ENCODE data around the gene TMEM87A.

TMEM87A gene

DNA sequence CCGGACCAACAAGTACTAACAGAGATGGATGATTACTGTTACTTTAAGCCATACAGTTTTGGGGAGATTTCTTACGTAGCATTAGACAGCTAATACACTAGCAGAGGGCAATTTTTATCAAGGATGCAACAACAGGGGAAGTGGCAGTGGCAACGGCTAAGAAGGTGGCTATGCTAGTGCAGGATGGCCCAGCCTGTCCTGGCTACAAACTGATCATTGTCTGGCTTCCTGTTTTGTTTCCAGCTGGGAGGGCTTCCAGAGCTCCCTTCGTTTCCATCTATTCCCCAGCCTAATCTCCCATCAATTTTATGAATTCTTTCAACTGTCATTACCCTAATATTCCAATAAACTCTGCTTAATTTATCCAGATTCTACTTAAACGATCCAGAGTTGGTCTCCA, 100.8 kb downstream of the TMEM87A start:
- Histone ChIP-seq H3K9me3 (ENCODE audit: control insufficient read depth in 1 of 2, low read length in 2 of 2) (no peaks in the 10 kb centered on the region), H3K27me3 (ENCODE audit: control insufficient read depth in 1 of 2, insufficient read depth in 2 of 2, low read length in 2 of 2) (no peaks in the 10 kb centered on the region), H3K27ac (ENCODE audit: low read depth, low read length) (no peak overlapping the region), H3K9ac (ENCODE audit: low read depth in 1 of 2, low read length in 2 of 2) (no peak overlapping the region), H3K36me3 (ENCODE audit: control insufficient read depth in 1 of 2, insufficient read depth in 2 of 2, low read length in 2 of 2) (peaks cover 37 to 66% of the 10 kb centered on the region in 2 donors), H3K4me3 (ENCODE audit: low read depth in 1 of 2, low read length in 2 of 2) (no peak overlapping the region), H3K4me1 (ENCODE audit: control insufficient read depth in 1 of 2, insufficient read depth in 2 of 2, low read length in 2 of 2) (peaks cover 3 to 6% of the 10 kb centered on the region in 2 donors)

DNA sequence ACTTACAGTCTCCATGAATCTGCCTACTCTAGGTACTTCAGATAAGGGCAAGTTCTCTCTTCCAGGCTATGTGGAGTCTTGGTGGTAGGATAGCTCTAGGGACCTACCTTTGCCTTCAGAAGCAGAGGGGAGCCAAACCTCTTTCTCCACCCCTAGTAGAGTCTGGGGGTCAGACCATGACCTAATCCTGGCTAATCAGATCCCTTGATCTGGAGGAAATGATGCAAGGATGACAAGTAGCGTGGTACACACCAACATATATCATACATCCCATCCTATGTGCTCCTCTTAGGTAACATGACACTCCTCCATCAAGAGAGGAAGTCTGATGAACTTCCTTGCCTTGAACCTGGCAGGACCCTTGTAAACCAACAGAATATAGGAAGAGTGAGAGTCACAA, 101.4 kb downstream of the TMEM87A start:
- H3K36me3 ChIP-seq (ENCODE audit: control insufficient read depth in 1 of 2, insufficient read depth in 2 of 2, low read length in 2 of 2), result peaks cover 40 to 72% of the 10 kb centered on the region in 2 donors
- H3K9me3 ChIP-seq (ENCODE audit: control insufficient read depth in 1 of 2, low read length in 2 of 2), result no peaks in the 10 kb centered on the region
- no peak overlapping the region for H3K4me3 ChIP-seq (ENCODE audit: low read depth in 1 of 2, low read length in 2 of 2)
- peaks cover 3 to 6% of the 10 kb centered on the region in 2 donors for H3K4me1 ChIP-seq (ENCODE audit: control insufficient read depth in 1 of 2, insufficient read depth in 2 of 2, low read length in 2 of 2)
- H3K9ac ChIP-seq (ENCODE audit: low read depth in 1 of 2, low read length in 2 of 2), result no peak overlapping the region
- H3K27me3 ChIP-seq (ENCODE audit: control insufficient read depth in 1 of 2, insufficient read depth in 2 of 2, low read length in 2 of 2), result no peaks in the 10 kb centered on the region
- H3K27ac ChIP-seq (ENCODE audit: low read depth, low read length), result no peak overlapping the region

DNA sequence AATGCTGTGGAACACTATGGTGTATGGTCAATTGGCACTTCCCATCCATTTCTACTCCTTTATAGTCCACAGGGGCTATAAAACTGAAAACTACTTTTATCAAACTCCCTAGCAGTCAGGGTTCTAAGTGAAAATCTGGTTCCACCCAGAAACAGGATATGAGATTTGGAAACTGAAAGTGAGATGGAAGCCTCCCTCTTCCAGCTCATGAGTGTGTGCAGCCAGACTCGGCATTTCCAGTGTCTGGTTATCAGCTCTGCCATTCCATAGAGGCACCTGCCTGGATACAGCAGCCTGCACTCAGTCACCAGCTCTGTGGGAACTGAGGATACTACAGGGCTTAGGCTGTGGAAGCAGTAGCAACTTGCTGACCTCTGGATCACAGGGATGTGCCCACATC, 102.1 kb downstream of the TMEM87A start:
- no peak overlapping the region for H3K9ac ChIP-seq (ENCODE audit: low read depth in 1 of 2, low read length in 2 of 2)
- peaks cover 3 to 6% of the 10 kb centered on the region in 2 donors for H3K4me1 ChIP-seq (ENCODE audit: control insufficient read depth in 1 of 2, insufficient read depth in 2 of 2, low read length in 2 of 2)
- peaks cover 46 to 75% of the 10 kb centered on the region in 2 donors for H3K36me3 ChIP-seq (ENCODE audit: control insufficient read depth in 1 of 2, insufficient read depth in 2 of 2, low read length in 2 of 2)
- H3K27me3 ChIP-seq (ENCODE audit: control insufficient read depth in 1 of 2, insufficient read depth in 2 of 2, low read length in 2 of 2), result no peaks in the 10 kb centered on the region
- H3K9me3 ChIP-seq (ENCODE audit: control insufficient read depth in 1 of 2, low read length in 2 of 2), result no peaks in the 10 kb centered on the region
- H3K27ac ChIP-seq (ENCODE audit: low read depth, low read length), result no peak overlapping the region
- H3K4me3 ChIP-seq (ENCODE audit: low read depth in 1 of 2, low read length in 2 of 2), result no peak overlapping the region

DNA sequence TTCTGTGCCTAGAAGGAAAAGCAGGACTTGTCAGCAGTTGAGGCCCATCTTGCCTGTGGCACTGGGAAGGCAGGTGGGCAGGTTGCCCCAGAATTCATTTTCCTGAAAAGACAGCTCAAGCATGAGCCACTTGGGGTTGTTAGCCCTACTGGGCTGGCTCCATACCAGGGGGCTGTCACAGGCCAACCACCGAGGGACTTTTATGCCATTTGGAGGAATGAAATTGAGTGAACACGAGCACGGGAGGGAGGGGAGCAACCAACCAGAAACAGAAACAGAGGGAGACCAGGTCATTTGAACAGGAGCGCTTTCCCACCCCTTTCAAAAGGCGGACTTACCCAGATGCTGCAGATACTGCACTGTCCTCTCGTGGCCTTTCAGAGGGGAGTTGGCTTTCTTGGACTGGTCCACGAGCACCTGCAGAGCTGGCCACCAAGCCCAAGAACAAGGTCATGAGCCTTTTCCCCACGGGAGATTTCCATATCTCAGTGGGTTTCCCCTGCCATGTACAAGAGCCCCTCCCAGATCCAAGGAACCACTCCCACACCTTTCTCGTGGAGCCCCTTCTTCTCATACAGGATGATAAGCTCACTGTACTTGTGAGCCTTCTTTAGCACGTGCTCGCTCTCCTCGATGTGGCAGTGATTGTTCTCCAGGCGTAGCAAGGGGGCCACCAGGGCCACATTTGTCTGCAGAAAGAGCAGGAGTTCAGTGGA, 106.8 kb downstream of the TMEM87A start:
- H3K27me3 ChIP-seq (ENCODE audit: control insufficient read depth in 1 of 2, insufficient read depth in 2 of 2, low read length in 2 of 2), result no peaks in the 10 kb centered on the region
- no peak overlapping the region for H3K27ac ChIP-seq (ENCODE audit: low read depth, low read length)

DNA sequence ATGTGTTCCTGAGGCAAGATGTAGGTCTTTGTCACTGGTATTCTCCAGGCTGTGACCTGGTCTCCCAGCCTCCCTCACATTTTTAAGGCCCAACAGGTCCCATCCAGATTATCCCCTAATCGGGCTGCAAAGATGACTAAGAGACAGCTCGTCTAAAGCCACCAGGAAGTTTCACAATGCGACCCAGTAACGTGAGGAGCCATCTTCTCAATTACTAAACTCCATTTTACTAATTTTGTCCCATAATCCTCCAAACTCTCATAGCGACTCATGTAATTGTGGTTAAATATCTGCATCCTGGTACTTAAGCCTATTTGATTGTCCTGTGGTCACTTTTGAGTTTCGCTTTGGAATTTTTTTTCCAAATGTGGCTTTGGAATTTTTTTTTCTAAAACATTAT, 108.1 kb downstream of the TMEM87A start:
- H3K27ac ChIP-seq (ENCODE audit: low read depth, low read length), result no peak overlapping the region
- H3K4me3 ChIP-seq (ENCODE audit: low read depth in 1 of 2, low read length in 2 of 2), result no peak overlapping the region
- no peaks in the 10 kb centered on the region for H3K27me3 ChIP-seq (ENCODE audit: control insufficient read depth in 1 of 2, insufficient read depth in 2 of 2, low read length in 2 of 2)
- H3K4me1 ChIP-seq (ENCODE audit: control insufficient read depth in 1 of 2, insufficient read depth in 2 of 2, low read length in 2 of 2), result no peaks in the 10 kb centered on the region
- peaks cover 83 to 88% of the 10 kb centered on the region in 2 donors for H3K36me3 ChIP-seq (ENCODE audit: control insufficient read depth in 1 of 2, insufficient read depth in 2 of 2, low read length in 2 of 2)
- H3K9me3 ChIP-seq (ENCODE audit: control insufficient read depth in 1 of 2, low read length in 2 of 2), result no peaks in the 10 kb centered on the region
- H3K9ac ChIP-seq (ENCODE audit: low read depth in 1 of 2, low read length in 2 of 2), result no peak overlapping the region

More for the DNA sequence above, 106.8 kb downstream of the TMEM87A start:
- peaks cover 0 to 3% of the 10 kb centered on the region in 2 donors for H3K4me1 ChIP-seq (ENCODE audit: control insufficient read depth in 1 of 2, insufficient read depth in 2 of 2, low read length in 2 of 2)
- peaks cover 70 to 84% of the 10 kb centered on the region in 2 donors for H3K36me3 ChIP-seq (ENCODE audit: control insufficient read depth in 1 of 2, insufficient read depth in 2 of 2, low read length in 2 of 2)
- no peaks in the 10 kb centered on the region for H3K9me3 ChIP-seq (ENCODE audit: control insufficient read depth in 1 of 2, low read length in 2 of 2)
- no peak overlapping the region for H3K9ac ChIP-seq (ENCODE audit: low read depth in 1 of 2, low read length in 2 of 2)
- H3K4me3 ChIP-seq (ENCODE audit: low read depth in 1 of 2, low read length in 2 of 2), result no peak overlapping the region

DNA sequence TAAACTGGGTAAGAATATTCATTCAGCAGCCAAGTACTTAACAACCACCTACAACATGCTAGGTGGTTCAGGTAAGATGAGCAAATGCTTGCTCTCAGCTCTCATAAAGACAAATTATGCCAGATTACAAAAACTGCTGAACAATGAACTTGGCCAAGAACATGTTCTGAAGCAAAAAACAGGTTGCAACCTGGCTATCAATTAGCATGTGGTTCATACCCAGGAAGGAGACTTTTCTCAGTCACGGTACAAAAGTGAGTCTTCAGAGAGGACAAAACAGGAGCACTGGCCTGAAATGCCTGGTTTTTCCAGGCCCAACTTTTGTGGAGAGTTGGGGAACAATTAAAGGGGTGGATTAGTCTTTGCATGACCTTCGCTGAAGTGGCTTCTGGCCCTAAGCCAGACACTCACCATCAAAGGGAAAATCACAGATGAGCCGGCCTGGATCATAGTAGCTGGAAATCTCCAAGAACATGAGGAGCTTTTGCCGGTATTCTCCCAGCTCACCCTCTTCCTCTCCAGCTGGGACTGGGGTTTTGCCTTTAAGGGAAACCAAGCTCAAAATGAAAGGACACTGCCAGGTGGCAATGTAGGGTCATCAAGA, 109.2 kb downstream of the TMEM87A start:
- H3K4me3 ChIP-seq (ENCODE audit: low read depth in 1 of 2, low read length in 2 of 2), result no peak overlapping the region
- H3K36me3 ChIP-seq (ENCODE audit: control insufficient read depth in 1 of 2, insufficient read depth in 2 of 2, low read length in 2 of 2), result peaks cover 87 to 93% of the 10 kb centered on the region in 2 donors
- no peaks in the 10 kb centered on the region for H3K27me3 ChIP-seq (ENCODE audit: control insufficient read depth in 1 of 2, insufficient read depth in 2 of 2, low read length in 2 of 2)
- no peaks in the 10 kb centered on the region for H3K9me3 ChIP-seq (ENCODE audit: control insufficient read depth in 1 of 2, low read length in 2 of 2)
- H3K4me1 ChIP-seq (ENCODE audit: control insufficient read depth in 1 of 2, insufficient read depth in 2 of 2, low read length in 2 of 2), result no peaks in the 10 kb centered on the region
- no peak overlapping the region for H3K27ac ChIP-seq (ENCODE audit: low read depth, low read length)
- no peak overlapping the region for H3K9ac ChIP-seq (ENCODE audit: low read depth in 1 of 2, low read length in 2 of 2)

DNA sequence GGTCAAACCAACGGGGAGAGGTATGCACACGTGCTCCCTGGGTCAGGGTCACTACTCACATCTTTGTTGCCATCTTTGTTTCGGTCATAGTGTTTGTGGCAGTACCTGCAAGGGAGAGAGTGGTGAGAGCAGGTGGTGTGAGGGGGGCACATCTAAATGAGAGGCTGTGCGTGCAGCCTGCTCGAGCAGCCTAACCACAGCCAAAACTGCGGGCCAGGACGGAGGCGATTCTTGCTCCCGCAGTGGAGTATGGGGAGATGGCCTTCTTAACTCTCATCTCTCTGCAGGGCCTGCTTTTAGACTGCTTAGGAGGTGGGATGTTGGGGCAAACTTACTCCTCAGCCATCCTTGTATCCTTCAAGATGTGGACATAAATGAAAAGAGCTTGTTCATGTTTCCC, 109.9 kb downstream of the TMEM87A start:
- H3K27ac ChIP-seq (ENCODE audit: low read depth, low read length), result no peak overlapping the region
- no peaks in the 10 kb centered on the region for H3K4me1 ChIP-seq (ENCODE audit: control insufficient read depth in 1 of 2, insufficient read depth in 2 of 2, low read length in 2 of 2)
- no peaks in the 10 kb centered on the region for H3K9me3 ChIP-seq (ENCODE audit: control insufficient read depth in 1 of 2, low read length in 2 of 2)
- peaks cover 86 to 97% of the 10 kb centered on the region in 2 donors for H3K36me3 ChIP-seq (ENCODE audit: control insufficient read depth in 1 of 2, insufficient read depth in 2 of 2, low read length in 2 of 2)
- no peaks in the 10 kb centered on the region for H3K27me3 ChIP-seq (ENCODE audit: control insufficient read depth in 1 of 2, insufficient read depth in 2 of 2, low read length in 2 of 2)
- no peak overlapping the region for H3K9ac ChIP-seq (ENCODE audit: low read depth in 1 of 2, low read length in 2 of 2)
- H3K4me3 ChIP-seq (ENCODE audit: low read depth in 1 of 2, low read length in 2 of 2), result no peak overlapping the region
